SK-N-SH (cell line): ENCODE results near the gene ARID3A.

ENCODE experiments used
- CHD2 ChIP-seq: fragments of 150-350 bp; IDR thresholded peaks from 2 replicates; pipeline ENCODE4 v1.6.1; 2018; ENCODE audit warnings: low read length; ENCODE audit not compliant: partially characterized antibody
- EP300 ChIP-seq, 2 experiments: IDR thresholded peaks; 2 replicates each; pipeline versions ENCODE4 v1.4.0 to v1.6.1; 2012; ENCODE audit warnings: borderline replicate concordance in 1 of 2, low read depth in 1 of 2, low read length in 1 of 2
- MXI1 ChIP-seq: IDR thresholded peaks from 2 replicates; pipeline ENCODE4 v1.6.1; 2012; ENCODE audit warnings: mild to moderate bottlenecking, low read depth, low read length, improper control_type of control experiment
- NFIC ChIP-seq: IDR thresholded peaks from 2 replicates; pipeline ENCODE4 v1.4.0; 2012; ENCODE audit warnings: borderline replicate concordance
- TF ChIP-seq, protein P1 (sequence below): fragments of 200-600 bp; sonication (generic); IDR thresholded peaks from 2 replicates; pipeline ENCODE4 v1.6.1; 2017; ENCODE audit warnings: antibody characterized with exemption, mild to moderate bottlenecking, moderate library complexity
- TF ChIP-seq, protein P2 (sequence below): fragments of 150-350 bp; IDR thresholded peaks from 2 replicates; pipeline ENCODE4 v1.6.1; 2017; ENCODE audit warnings: antibody characterized with exemption, low read length, low read depth, borderline replicate concordance

DNA sequence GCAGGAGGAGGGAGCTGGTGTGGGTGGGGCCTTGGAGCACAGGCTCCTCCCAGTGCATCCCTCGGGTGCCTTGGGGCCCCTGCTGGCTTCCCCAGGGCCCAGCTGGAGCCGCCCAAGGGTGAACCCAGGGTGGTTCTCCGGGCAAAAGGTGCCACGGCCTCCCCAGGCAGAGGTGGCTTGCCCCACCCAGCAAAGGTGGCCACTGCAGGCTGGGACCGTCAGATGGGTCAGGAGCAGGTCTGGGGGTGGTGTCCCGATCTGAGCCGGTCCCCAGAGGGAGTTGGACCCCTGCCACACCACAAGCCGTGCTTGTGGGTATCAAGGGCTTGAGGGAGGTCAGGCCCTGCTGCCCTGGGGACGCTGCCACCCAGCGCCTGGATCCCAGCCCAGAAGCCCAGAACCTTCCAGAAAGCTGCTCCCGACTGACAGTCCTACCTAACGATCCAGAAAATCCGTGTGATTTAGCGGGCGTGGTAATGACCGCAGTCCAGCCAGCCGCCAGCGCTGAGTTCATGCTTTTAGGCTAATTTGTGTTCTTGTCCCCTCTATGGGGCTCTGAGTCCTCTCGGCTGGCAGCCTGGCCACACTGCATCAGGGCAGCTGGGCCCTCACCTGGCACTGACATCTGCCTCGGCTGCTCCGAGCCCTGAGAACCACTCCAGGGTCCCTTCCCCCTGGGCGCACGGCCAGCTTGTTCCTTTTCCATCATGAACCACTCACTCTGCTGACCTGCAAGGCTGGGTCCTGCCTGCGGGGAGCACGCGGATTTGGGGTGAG, 69.4 kb downstream of the ARID3A start:
- no peak for TF ChIP-seq EP300 (IDR thresholded peaks at IDR 0.05; ENCODE audit: borderline replicate concordance in 1 of 2, low read depth in 1 of 2, low read length in 1 of 2)
- TF ChIP-seq, protein P1, sequence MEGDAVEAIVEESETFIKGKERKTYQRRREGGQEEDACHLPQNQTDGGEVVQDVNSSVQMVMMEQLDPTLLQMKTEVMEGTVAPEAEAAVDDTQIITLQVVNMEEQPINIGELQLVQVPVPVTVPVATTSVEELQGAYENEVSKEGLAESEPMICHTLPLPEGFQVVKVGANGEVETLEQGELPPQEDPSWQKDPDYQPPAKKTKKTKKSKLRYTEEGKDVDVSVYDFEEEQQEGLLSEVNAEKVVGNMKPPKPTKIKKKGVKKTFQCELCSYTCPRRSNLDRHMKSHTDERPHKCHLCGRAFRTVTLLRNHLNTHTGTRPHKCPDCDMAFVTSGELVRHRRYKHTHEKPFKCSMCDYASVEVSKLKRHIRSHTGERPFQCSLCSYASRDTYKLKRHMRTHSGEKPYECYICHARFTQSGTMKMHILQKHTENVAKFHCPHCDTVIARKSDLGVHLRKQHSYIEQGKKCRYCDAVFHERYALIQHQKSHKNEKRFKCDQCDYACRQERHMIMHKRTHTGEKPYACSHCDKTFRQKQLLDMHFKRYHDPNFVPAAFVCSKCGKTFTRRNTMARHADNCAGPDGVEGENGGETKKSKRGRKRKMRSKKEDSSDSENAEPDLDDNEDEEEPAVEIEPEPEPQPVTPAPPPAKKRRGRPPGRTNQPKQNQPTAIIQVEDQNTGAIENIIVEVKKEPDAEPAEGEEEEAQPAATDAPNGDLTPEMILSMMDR: no peak
- no peak for TF ChIP-seq MXI1
- no peak for TF ChIP-seq CHD2
- no peak for TF ChIP-seq NFIC
- TF ChIP-seq, protein P2, sequence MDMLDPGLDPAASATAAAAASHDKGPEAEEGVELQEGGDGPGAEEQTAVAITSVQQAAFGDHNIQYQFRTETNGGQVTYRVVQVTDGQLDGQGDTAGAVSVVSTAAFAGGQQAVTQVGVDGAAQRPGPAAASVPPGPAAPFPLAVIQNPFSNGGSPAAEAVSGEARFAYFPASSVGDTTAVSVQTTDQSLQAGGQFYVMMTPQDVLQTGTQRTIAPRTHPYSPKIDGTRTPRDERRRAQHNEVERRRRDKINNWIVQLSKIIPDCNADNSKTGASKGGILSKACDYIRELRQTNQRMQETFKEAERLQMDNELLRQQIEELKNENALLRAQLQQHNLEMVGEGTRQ: no peak
